Activated CD4-positive, alpha-beta T cell treated with anti-CD3 and anti-CD28 coated beads, Interleukin-2, amount 10 ng/mL, durations not matched to agents 7 days and 5 days (primary cell): ENCODE data around the gene LRBA. TPM values are rescaled to one million over a fixed set of nuclear protein-coding genes. Genes with fewer than 3 reads are reported as not detected.

ENCODE experiments used
- CTCF ChIA-PET: fragments of 350-600 bp; sonication (Branson Sonifier 250); formaldehyde crosslinking; loops from one replicate; lab custom pipeline; 2021; ENCODE audit warnings: antibody characterized with exemption; lab: Charles Lee
- POLR2A ChIA-PET: fragments of 350-600 bp; sonication (Branson Sonifier 250); formaldehyde crosslinking; loops from one replicate; lab custom pipeline; 2021; ENCODE audit warnings: antibody characterized with exemption; lab: Charles Lee
- DNase-seq: peaks from one replicate; pipeline ENCODE4 v3.0.0-alpha.2; 2020
- H3K27ac Mint-ChIP-seq: one replicate; pipeline ENCODE4 v1.8.0; 2021; ENCODE audit warnings: mild to moderate bottlenecking, moderate library complexity, mixed read lengths
- H3K27me3 Mint-ChIP-seq: one replicate; pipeline ENCODE4 v1.8.0; 2021; ENCODE audit warnings: mixed read lengths
- H3K36me3 Mint-ChIP-seq: one replicate; pipeline ENCODE4 v1.8.0; 2021; ENCODE audit warnings: low read depth, mixed read lengths
- H3K4me1 Mint-ChIP-seq: one replicate; pipeline ENCODE4 v1.8.0; 2021; ENCODE audit warnings: mixed read lengths
- H3K4me3 Mint-ChIP-seq: one replicate; pipeline ENCODE4 v1.8.0; 2021; ENCODE audit warnings: mild to moderate bottlenecking, moderate library complexity, mixed read lengths
- H3K9me3 Mint-ChIP-seq: one replicate; pipeline ENCODE4 v1.8.0; 2021; ENCODE audit warnings: mixed read lengths
- total RNA-seq, 2 experiments: library from RNA; stranded (reverse); gene quantifications; one replicate each; pipeline ENCODE4 v1.2.3, GENCODE V29; 2021

LRBA gene
- total RNA-seq, 2 experiments from 2014 or later = 44.7 to 49.6 TPM

DNA sequence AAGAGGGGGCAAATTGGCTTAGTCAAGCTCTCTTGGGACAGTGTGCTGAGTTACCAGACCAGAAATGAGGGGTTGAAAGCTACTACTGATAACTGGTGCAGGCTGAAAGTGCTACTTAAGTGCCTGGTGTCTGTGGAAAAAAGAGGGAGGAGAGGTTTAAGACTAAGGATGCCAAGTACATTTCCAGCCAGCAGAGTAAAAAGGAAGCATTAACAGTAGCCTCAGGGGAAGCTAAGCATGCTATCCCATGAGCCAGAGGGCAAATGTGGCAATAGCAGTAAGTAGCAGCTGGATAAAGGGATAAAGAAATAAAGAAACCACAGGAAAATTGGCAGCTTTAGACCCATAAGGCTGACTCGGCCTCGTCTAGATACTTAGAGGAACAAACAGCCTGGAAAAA lies 629.5 kb downstream of the LRBA start:
- CTCF ChIA-PET = no interaction called here
- POLR2A ChIA-PET = no interaction called here
- peaks cover 7% of the 10 kb centered on the region for H3K36me3 Mint-ChIP-seq
- H3K4me3 Mint-ChIP-seq = no peak overlapping the region
- H3K9me3 Mint-ChIP-seq = no peaks in the 10 kb centered on the region
- H3K4me1 Mint-ChIP-seq = no peaks in the 10 kb centered on the region
- H3K27ac Mint-ChIP-seq = no peak overlapping the region
- no peaks in the 10 kb centered on the region for H3K27me3 Mint-ChIP-seq
- no peak for DNase-seq

DNA sequence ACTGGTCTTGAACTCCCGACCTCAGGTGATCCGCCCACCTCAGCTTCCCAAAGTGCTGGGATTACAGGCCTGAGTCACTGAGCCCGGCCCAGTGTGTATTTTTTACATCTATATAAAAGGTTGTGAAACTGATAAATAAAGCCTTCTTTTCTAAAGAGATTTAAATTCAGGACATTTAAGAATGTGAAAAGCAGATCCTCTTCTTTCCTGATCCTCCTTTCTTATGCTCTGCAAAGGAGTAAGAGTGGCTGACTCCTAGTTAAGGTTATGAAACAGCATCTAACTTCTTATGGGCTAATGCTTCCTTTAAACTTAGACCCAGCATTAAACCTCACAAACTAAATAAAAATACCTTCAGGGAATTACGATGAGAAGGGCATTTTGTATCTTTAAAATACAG lies 630.8 kb downstream of the LRBA start:
- no peaks in the 10 kb centered on the region for H3K27me3 Mint-ChIP-seq
- CTCF ChIA-PET = no interaction called here
- POLR2A ChIA-PET = interaction anchor here (0.6 kb wide), 1 partner anchor 261 kb away, joined by 3 read pairs; no protein-coding TSS in a partner anchor
- DNase-seq = no peak
- peaks cover 7% of the 10 kb centered on the region for H3K36me3 Mint-ChIP-seq
- H3K4me3 Mint-ChIP-seq = no peak overlapping the region
- H3K27ac Mint-ChIP-seq = no peak overlapping the region
- H3K9me3 Mint-ChIP-seq = no peaks in the 10 kb centered on the region
- no peaks in the 10 kb centered on the region for H3K4me1 Mint-ChIP-seq

DNA sequence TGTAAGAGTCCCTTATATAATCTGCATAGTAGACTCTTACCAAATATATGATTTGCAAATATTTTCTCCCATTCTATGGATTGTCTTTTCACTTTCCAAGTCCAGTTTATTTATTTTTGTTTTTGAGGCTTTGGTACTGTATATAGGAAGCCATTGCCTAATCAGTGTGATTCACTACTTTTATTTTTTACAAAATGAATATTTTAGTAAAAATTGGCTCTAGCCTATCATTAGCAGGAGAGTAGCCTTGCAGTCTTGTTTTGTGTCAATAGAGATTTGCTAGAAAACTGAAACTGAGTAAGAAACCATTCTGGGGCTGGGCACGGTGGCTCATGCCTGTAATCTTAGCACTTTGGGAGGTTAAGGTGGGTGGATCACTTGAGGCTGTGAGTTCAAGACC lies 633.1 kb downstream of the LRBA start:
- no peaks in the 10 kb centered on the region for H3K4me1 Mint-ChIP-seq
- no peak overlapping the region for H3K4me3 Mint-ChIP-seq
- ChIA-PET CTCF (no interaction called here), POLR2A (no interaction called here)
- no peaks in the 10 kb centered on the region for H3K9me3 Mint-ChIP-seq
- H3K36me3 Mint-ChIP-seq = peaks cover 9% of the 10 kb centered on the region
- no peaks in the 10 kb centered on the region for H3K27me3 Mint-ChIP-seq
- no peak for DNase-seq
- no peak overlapping the region for H3K27ac Mint-ChIP-seq

DNA sequence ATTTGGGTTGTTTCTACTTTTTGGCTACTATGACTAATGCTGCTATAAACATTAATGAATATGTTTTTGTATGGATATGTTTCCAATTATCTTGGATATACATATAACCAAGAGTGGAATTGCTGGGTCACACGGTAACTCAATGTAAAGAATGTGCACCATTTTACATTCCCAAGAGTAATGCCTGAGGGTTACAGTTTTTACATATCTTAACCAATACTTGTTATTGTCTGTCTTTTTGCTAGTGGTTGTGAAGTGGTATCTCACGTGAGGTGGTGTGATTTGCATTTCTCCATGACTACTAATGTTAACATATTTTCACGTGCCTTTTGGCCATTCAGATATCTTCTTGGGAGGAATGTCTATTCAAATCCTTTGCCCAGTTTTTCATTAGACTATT lies 633.5 kb downstream of the LRBA start:
- Mint-ChIP-seq H3K4me1 (no peaks in the 10 kb centered on the region), H3K9me3 (no peaks in the 10 kb centered on the region), H3K27me3 (no peaks in the 10 kb centered on the region), H3K27ac (no peak overlapping the region), H3K4me3 (no peak overlapping the region), H3K36me3 (peaks cover 4% of the 10 kb centered on the region)
- no peak for DNase-seq
- ChIA-PET POLR2A (no interaction called here), CTCF (no interaction called here)

DNA sequence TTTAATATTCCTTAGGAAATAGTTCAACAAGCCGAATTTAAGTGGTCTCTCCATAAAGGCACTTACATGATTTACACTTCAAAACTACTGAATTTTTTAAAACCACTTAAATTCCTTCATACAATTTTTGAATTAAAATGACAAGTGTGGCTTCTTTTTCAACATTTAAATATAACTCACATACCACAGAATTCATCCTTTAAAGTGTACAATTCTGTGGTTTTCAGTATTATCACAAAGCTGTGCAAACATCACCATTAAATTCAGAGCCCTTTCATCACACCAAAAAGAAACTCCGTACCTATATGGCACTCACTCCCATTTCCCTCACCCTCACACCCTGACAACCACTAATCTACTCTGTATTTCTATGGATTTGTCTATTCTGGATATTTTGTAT lies 634.0 kb downstream of the LRBA start:
- CTCF ChIA-PET = no interaction called here
- Mint-ChIP-seq H3K4me1 (no peaks in the 10 kb centered on the region), H3K27me3 (no peaks in the 10 kb centered on the region), H3K27ac (no peak overlapping the region), H3K9me3 (no peaks in the 10 kb centered on the region), H3K36me3 (peaks cover 3% of the 10 kb centered on the region), H3K4me3 (no peak overlapping the region)
- POLR2A ChIA-PET = no interaction called here
- DNase-seq = no peak

DNA sequence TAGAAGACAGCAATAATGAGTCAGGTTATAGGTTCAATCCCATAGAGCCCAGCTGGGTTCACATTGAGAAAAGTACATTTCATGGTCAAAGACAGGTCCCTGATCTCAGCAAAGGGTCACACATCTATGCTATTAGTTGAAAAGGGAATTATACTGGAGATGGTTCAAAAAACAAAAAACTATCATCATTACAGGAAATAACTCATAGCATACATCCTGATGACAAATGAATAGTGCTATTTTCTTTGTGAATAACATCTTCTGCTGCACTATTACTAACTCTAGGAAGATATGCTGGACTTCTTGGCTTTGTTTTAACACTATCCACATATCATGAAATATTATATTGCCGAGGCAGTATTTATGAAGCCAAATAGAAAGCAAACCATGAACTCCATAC lies 635.6 kb downstream of the LRBA start:
- ChIA-PET POLR2A (no interaction called here), CTCF (no interaction called here)
- DNase-seq = no peak
- Mint-ChIP-seq H3K9me3 (no peaks in the 10 kb centered on the region), H3K27me3 (no peaks in the 10 kb centered on the region), H3K36me3 (peaks cover 3% of the 10 kb centered on the region), H3K27ac (no peak overlapping the region), H3K4me3 (no peak overlapping the region), H3K4me1 (no peaks in the 10 kb centered on the region)

DNA sequence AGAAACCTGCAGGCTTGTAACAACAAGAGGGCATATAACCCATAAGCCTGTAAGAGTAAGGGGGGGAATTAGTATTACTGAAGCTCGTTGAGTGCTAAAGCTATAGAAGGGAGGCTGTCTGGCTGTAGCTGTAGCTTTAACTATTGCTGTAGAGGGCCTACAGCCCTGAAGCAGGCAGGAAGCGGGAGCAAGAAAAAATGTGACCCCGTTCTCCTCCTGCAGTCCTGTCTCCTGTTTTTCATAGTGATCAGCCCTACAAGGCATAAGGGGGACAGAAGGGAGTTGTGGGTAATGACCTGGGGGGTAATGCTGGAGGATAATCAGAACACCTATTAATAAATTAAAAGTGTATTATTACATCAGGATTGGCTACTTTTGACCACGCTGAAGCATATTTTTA lies 640.1 kb downstream of the LRBA start:
- no peaks in the 10 kb centered on the region for H3K27me3 Mint-ChIP-seq
- peaks cover 3% of the 10 kb centered on the region for H3K36me3 Mint-ChIP-seq
- no peak overlapping the region for H3K27ac Mint-ChIP-seq

DNA sequence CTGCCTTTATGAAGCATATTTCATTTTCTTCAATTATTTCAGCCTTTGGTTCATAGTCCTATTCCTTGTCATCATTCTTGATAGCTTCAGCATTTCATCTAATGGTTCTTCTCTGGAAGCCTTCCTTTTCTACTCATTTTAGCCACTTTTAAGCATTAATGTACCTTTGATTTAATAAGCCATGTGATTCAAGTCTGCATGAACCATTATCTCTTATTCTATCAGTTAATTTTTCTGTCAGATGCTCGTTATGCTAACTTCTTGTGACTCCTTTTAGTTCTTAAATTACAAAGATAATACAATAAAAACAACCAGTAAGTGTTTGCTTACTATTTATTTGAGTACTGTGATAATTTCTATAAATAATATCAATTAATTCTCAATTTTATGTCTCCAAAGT lies 643.2 kb downstream of the LRBA start:
- POLR2A ChIA-PET = no interaction called here
- CTCF ChIA-PET = interaction anchor here (1.3 kb wide), 1 partner anchor 28 kb away, joined by 3 read pairs; no protein-coding TSS in a partner anchor

More for the DNA sequence above, 640.1 kb downstream of the LRBA start:
- POLR2A ChIA-PET = no interaction called here
- Mint-ChIP-seq H3K4me3 (no peak overlapping the region), H3K9me3 (no peaks in the 10 kb centered on the region), H3K4me1 (no peaks in the 10 kb centered on the region)
- CTCF ChIA-PET = no interaction called here
- DNase-seq = no peak

DNA sequence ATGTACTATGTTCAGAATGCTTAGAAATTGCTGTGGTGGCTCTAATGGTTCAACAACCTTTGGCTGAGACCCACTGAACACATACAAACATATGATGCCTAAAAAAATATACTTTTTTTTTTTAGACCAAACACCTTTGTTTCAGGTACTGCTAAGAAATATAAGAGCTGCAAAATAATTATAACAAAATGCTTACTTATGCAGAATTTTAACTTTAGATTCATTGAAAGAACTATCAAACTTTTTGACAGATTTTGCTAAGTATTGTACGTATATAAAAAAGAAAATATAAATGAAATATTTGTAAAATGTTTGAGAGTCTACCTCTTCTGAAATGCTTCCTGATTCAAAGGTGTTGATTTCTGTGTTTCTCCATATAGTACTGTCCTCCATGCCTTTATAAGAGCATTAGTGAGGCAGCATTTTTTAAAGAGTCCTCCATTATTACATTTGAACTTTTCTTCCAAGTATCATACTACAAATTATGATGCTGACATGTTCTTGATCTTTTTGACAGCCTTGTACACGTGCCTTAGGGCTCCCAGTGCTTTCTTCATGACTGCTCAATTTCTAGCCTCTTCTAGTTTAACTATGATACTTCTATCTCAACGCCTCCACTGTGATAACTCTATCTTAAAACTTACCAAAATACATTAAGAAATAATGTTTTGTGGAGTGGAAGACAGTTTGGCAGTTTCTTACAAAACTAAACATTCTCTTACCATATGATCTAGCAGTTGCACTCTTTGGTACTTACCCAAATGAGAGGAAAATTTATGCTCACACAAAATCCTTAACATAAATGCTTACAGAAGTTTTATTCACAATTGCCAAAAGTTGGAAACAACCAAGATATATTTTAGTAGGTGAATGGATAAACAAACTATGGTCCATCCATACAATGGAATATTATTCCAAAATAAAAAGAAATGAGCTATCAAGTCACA lies 645.4 kb downstream of the LRBA start:
- Mint-ChIP-seq H3K36me3 (no peaks in the 10 kb centered on the region), H3K27me3 (no peaks in the 10 kb centered on the region), H3K4me3 (no peak overlapping the region), H3K9me3 (no peaks in the 10 kb centered on the region), H3K27ac (no peak overlapping the region), H3K4me1 (peaks cover 6% of the 10 kb centered on the region)
- CTCF ChIA-PET = no interaction called here
- POLR2A ChIA-PET = no interaction called here
- DNase-seq = no peak

More for the DNA sequence above, 643.2 kb downstream of the LRBA start:
- H3K27me3 Mint-ChIP-seq = no peaks in the 10 kb centered on the region
- H3K9me3 Mint-ChIP-seq = no peaks in the 10 kb centered on the region
- DNase-seq = no peak
- no peak overlapping the region for H3K4me3 Mint-ChIP-seq
- peaks cover 6% of the 10 kb centered on the region for H3K4me1 Mint-ChIP-seq
- no peak overlapping the region for H3K27ac Mint-ChIP-seq
- H3K36me3 Mint-ChIP-seq = no peaks in the 10 kb centered on the region

DNA sequence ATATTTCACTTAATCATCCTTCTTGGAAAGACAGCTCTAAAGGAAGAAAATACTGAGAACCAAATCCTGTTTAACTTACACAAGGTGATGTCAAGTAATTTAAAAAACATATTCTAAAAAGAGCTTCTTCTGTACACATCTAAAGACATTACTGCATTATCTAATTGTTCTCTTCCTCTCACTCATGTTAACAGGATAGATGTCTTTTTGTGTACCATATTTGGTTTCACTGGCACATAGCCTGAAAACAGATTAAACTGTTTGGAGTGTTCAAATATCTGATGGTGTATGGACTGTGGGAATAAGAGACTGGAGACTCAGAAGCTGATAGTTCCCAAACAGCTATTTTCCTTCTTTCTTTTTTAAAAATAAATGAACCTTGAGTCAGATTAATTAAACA lies 646.4 kb downstream of the LRBA start:
- DNase-seq = no peak
- ChIA-PET CTCF (interaction anchor here (0.7 kb wide), 1 partner anchor 10 kb away, joined by 3 read pairs; no protein-coding TSS in a partner anchor), POLR2A (no interaction called here)
- Mint-ChIP-seq H3K27me3 (no peaks in the 10 kb centered on the region), H3K27ac (no peak overlapping the region), H3K36me3 (no peaks in the 10 kb centered on the region), H3K4me1 (peaks cover 13% of the 10 kb centered on the region), H3K9me3 (no peaks in the 10 kb centered on the region), H3K4me3 (no peak overlapping the region)

DNA sequence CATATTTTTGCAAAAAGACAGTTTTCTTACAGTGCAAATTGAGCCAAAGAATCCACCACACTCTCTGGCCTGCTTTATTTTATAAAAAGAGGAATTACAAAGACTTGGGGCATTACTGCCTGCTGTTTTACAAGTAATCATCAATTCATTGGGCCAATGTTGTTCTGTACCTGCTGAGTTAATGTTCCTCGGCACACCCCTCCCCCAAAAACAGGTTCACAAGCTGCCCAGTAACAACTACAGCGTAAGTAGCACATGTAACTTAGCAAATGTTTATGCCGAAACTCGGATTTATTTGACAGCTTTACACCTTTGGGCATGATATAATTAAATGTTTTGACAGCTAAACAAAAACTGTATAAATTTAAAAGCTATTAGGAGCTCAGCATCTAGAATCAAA lies 647.8 kb downstream of the LRBA start:
- Mint-ChIP-seq H3K27ac (no peak overlapping the region), H3K27me3 (no peaks in the 10 kb centered on the region), H3K4me3 (no peak overlapping the region), H3K9me3 (no peaks in the 10 kb centered on the region), H3K4me1 (peaks cover 13% of the 10 kb centered on the region), H3K36me3 (no peaks in the 10 kb centered on the region)
- ChIA-PET POLR2A (no interaction called here), CTCF (no interaction called here)
- DNase-seq = no peak

DNA sequence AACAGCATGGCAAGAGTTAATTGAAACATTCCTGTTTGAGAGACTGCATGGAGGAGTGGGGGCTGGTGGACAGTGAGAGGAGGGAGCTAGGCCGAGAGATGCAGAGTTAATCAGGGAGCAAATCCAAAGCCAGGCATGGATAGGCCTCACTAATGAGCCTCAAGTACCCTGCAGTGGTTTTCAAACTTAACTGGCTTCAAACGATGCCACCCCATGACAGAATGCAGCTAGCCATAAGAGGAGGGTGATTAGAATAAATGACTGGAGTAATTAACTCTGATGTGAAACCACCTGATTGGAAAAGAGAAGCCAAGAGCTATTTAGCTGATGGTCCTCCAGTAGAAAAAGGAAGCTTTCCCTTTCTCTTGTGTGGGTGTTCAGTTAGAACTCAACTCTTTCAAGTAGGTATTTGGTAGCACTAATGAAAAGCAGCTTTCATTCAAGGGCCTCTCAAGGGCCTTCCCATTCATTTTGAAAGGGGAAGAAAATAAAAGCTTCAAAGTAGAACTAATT lies 648.5 kb downstream of the LRBA start:
- H3K4me1 Mint-ChIP-seq = peaks cover 13% of the 10 kb centered on the region
- no peaks in the 10 kb centered on the region for H3K9me3 Mint-ChIP-seq
- DNase-seq = no peak
- H3K4me3 Mint-ChIP-seq = no peak overlapping the region
- CTCF ChIA-PET = no interaction called here
- H3K36me3 Mint-ChIP-seq = no peaks in the 10 kb centered on the region
- H3K27ac Mint-ChIP-seq = no peak overlapping the region
- H3K27me3 Mint-ChIP-seq = no peaks in the 10 kb centered on the region
- POLR2A ChIA-PET = no interaction called here
